ENCODE results near the gene UBE3D.

GRCh38 chr6:82957868-82958245 is 107.8 kb downstream of the UBE3D start:
- TF ChIP-seq CTCF (IDR thresholded peaks at IDR 0.05) (no peak), EZH2 (IDR thresholded peaks at IDR 0.05; ENCODE audit: borderline replicate concordance, insufficient read depth, low read depth, low read length, poor library complexity, severe bottlenecking) (no peak)

Data from B cell (primary cell).